ENCODE measurements around the gene CRACDL.

CRACDL gene

DNA sequence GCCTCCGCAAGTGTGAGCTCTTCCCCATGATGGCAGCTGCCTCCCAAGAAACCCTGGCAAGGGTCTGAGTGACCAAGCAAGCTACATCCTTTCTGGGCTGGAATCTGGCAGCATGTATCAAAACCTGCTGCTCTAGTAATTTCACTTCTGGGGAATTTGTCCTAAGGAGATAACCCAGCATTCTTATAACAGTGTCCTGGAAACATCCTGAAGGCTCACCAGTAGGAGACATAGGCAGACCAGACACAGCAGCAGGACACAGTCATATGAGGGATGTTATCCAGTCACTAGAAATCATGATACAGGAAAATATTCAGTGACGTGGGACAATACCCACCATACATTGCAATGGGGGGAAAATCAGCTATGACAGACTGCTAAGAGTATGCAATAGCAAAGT, 64.5 kb downstream of the CRACDL start:
- Histone ChIP-seq H3K9me3 (ENCODE audit: control insufficient read depth, insufficient read depth, low read length) (no peaks in the 10 kb centered on the region), H3K27ac (ENCODE audit: low read depth, low read length) (no peak overlapping the region), H3K4me3 (ENCODE audit: low read length) (no peak overlapping the region), H3K79me2 (ENCODE audit: control insufficient read depth, low read length) (no peaks in the 10 kb centered on the region), H3K27me3 (ENCODE audit: control insufficient read depth, low read length) (peaks cover 9% of the 10 kb centered on the region; the same call in 1 of the 2 replicates), H3K4me2 (ENCODE audit: low read length) (no peak overlapping the region), H3K36me3 (ENCODE audit: control insufficient read depth, low read length) (no peaks in the 10 kb centered on the region), H3K9me2 (replicated peaks; ENCODE audit: control insufficient read depth, low read length) (no peaks in the 10 kb centered on the region), H3F3A (ENCODE audit: control insufficient read depth, insufficient read depth) (no peaks in the 10 kb centered on the region), H3K4me1 (ENCODE audit: control insufficient read depth, low read length) (no peaks in the 10 kb centered on the region), H4K20me1 (ENCODE audit: control insufficient read depth, insufficient read depth, low read depth, low read length) (no peaks in the 10 kb centered on the region)
- TF ChIP-seq, protein P1, sequence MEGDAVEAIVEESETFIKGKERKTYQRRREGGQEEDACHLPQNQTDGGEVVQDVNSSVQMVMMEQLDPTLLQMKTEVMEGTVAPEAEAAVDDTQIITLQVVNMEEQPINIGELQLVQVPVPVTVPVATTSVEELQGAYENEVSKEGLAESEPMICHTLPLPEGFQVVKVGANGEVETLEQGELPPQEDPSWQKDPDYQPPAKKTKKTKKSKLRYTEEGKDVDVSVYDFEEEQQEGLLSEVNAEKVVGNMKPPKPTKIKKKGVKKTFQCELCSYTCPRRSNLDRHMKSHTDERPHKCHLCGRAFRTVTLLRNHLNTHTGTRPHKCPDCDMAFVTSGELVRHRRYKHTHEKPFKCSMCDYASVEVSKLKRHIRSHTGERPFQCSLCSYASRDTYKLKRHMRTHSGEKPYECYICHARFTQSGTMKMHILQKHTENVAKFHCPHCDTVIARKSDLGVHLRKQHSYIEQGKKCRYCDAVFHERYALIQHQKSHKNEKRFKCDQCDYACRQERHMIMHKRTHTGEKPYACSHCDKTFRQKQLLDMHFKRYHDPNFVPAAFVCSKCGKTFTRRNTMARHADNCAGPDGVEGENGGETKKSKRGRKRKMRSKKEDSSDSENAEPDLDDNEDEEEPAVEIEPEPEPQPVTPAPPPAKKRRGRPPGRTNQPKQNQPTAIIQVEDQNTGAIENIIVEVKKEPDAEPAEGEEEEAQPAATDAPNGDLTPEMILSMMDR (IDR thresholded peaks at IDR 0.05; ENCODE audit: low read depth, low read length, poor library complexity, severe bottlenecking) = no peak
- TF ChIP-seq EZH2phosphoT487 (IDR thresholded peaks at IDR 0.05; ENCODE audit: borderline replicate concordance, low read length) = no peak

DNA sequence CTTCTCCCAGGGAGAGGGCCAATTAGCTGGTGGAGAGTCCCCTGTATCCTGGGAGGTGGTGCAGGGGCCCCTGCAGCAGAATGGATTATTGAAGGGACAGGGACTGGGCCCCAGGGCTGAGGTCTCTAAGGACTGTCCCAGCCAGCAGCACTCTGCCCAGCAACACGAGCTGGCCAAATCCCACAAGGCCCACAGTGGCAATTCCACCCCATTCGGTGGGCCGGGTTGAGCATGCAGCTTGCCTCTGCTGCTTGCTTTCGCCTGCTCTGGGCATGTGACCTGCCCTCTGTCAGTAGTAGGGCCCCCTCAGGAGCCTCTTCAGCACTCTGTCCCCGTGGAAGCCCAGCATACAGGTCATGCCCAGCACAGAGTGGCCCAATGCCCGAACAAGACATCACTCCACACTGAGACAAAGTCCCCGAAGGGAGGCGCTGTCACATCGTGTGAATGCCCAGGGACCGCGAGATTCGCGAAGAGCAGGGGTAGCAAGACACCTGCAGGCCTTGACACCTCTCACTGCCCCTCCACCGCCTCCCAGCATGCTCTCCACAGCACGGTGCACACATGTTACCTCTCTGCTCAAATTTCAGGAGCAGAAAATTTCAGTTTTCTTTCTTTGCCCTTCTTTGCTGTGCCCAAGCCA, 65.4 kb downstream of the CRACDL start:
- Histone ChIP-seq H3K9me2 (replicated peaks; ENCODE audit: control insufficient read depth, low read length) (no peaks in the 10 kb centered on the region), H3K36me3 (ENCODE audit: control insufficient read depth, low read length) (no peaks in the 10 kb centered on the region), H3K4me2 (ENCODE audit: low read length) (no peak overlapping the region), H3F3A (ENCODE audit: control insufficient read depth, insufficient read depth) (no peaks in the 10 kb centered on the region), H3K27me3 (ENCODE audit: control insufficient read depth, low read length) (peaks cover 7% of the 10 kb centered on the region; the same call in 1 of the 2 replicates), H3K4me3 (ENCODE audit: low read length) (no peak overlapping the region), H4K20me1 (ENCODE audit: control insufficient read depth, insufficient read depth, low read depth, low read length) (no peaks in the 10 kb centered on the region), H3K9me3 (ENCODE audit: control insufficient read depth, insufficient read depth, low read length) (no peaks in the 10 kb centered on the region), H3K4me1 (ENCODE audit: control insufficient read depth, low read length) (no peaks in the 10 kb centered on the region), H3K79me2 (ENCODE audit: control insufficient read depth, low read length) (no peaks in the 10 kb centered on the region), H3K27ac (ENCODE audit: low read depth, low read length) (no peak overlapping the region)
- TF ChIP-seq EZH2phosphoT487 (IDR thresholded peaks at IDR 0.05; ENCODE audit: borderline replicate concordance, low read length) = no peak
- TF ChIP-seq, protein P1 (IDR thresholded peaks at IDR 0.05; ENCODE audit: low read depth, low read length, poor library complexity, severe bottlenecking) = no peak

DNA sequence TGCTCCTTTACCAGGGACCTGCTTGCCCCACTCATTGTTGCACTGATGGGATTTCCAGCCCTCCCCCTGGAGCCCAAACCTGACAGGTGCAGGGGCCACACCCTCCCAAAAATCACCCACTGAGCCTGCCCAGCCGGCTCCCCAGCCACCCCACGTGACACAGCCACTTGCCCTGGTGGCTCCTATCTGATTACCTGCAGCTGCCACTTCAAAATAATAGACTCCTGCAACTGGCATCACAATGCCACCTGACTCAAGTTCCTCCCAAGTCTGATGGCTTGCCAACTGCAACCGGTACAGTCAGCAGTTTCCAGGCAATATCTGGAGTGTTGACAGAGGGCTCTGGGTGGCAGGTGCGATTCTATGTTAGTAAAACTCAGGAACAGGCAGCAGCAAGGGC, 66.2 kb downstream of the CRACDL start:
- Histone ChIP-seq H3K4me3 (ENCODE audit: low read length) (no peak overlapping the region), H3F3A (ENCODE audit: control insufficient read depth, insufficient read depth) (no peaks in the 10 kb centered on the region), H3K27me3 (ENCODE audit: control insufficient read depth, low read length) (0 out of 2 replicates have a peak, but pooled peaks cover 1% of the 10 kb centered on the region), H4K20me1 (ENCODE audit: control insufficient read depth, insufficient read depth, low read depth, low read length) (no peaks in the 10 kb centered on the region), H3K9me3 (ENCODE audit: control insufficient read depth, insufficient read depth, low read length) (no peaks in the 10 kb centered on the region), H3K36me3 (ENCODE audit: control insufficient read depth, low read length) (no peaks in the 10 kb centered on the region), H3K4me2 (ENCODE audit: low read length) (no peak overlapping the region), H3K9me2 (replicated peaks; ENCODE audit: control insufficient read depth, low read length) (no peaks in the 10 kb centered on the region), H3K4me1 (ENCODE audit: control insufficient read depth, low read length) (no peaks in the 10 kb centered on the region), H3K27ac (ENCODE audit: low read depth, low read length) (no peak overlapping the region), H3K79me2 (ENCODE audit: control insufficient read depth, low read length) (no peaks in the 10 kb centered on the region)
- no peak for TF ChIP-seq EZH2phosphoT487 (IDR thresholded peaks at IDR 0.05; ENCODE audit: borderline replicate concordance, low read length)
- TF ChIP-seq, protein P1 (IDR thresholded peaks at IDR 0.05; ENCODE audit: low read depth, low read length, poor library complexity, severe bottlenecking) = no peak

Measured in DOHH2 (cell line).